ENCODE data around the gene PIKFYVE.
"Not testable (repeated sequence)": the region's sequence is repeated elsewhere in the genome, so short reads cannot be mapped to it uniquely, and the experiment has no call there.

PIKFYVE gene

GRCh38 chr2:208255557-208256106 lies 10.4 kb upstream of the PIKFYVE start:
- no peak for DNase-seq

- DNase-seq, result no peak
Measured at GRCh38 chr2:208256192-208256782, 9.8 kb upstream of the PIKFYVE start.

GRCh38 chr2:208256849-208257813 lies 8.9 kb upstream of the PIKFYVE start:
- DNase-seq, result not testable (repeated sequence)

- DNase-seq, result no peak
Measured at GRCh38 chr2:208265371-208265800, 669 bp upstream of the PIKFYVE start.

GRCh38 chr2:208266553-208266893 lies 468 bp downstream of the PIKFYVE start:
- DNase-seq, result no peak

- DNase-seq, result no peak
Measured at GRCh38 chr2:208266936-208267335, 881 bp downstream of the PIKFYVE start.

GRCh38 chr2:208267526-208267925 lies 1.5 kb downstream of the PIKFYVE start:
- not testable (repeated sequence) for DNase-seq

GRCh38 chr2:208268156-208268952 lies 2.3 kb downstream of the PIKFYVE start:
- DNase-seq, result no peak

- no peak for DNase-seq
Measured at GRCh38 chr2:208269091-208269490, 3.0 kb downstream of the PIKFYVE start.

GRCh38 chr2:208274748-208275147 lies 8.7 kb downstream of the PIKFYVE start:
- DNase-seq, result no peak

- DNase-seq, result no peak
Measured at GRCh38 chr2:208278549-208278948, 12.5 kb downstream of the PIKFYVE start.

GRCh38 chr2:208279236-208279635 lies 13.2 kb downstream of the PIKFYVE start:
- DNase-seq, result no peak

- DNase-seq, result no peak
Measured at GRCh38 chr2:208280234-208280633, 14.2 kb downstream of the PIKFYVE start.

- no peak for DNase-seq
Measured at GRCh38 chr2:208280933-208281332, 14.9 kb downstream of the PIKFYVE start.

GRCh38 chr2:208285853-208286252 lies 19.8 kb downstream of the PIKFYVE start:
- DNase-seq, result no peak

GRCh38 chr2:208294482-208295024 lies 28.5 kb downstream of the PIKFYVE start:
- no peak for DNase-seq

- no peak for DNase-seq
Measured at GRCh38 chr2:208295834-208296233, 29.8 kb downstream of the PIKFYVE start.

GRCh38 chr2:208296610-208297009 lies 30.6 kb downstream of the PIKFYVE start:
- no peak for DNase-seq

GRCh38 chr2:208297961-208298360 lies 31.9 kb downstream of the PIKFYVE start:
- DNase-seq, result no peak

- DNase-seq, result no peak
Measured at GRCh38 chr2:208300847-208301618, 35.0 kb downstream of the PIKFYVE start.

GRCh38 chr2:208304157-208304556 lies 38.1 kb downstream of the PIKFYVE start:
- DNase-seq, result no peak

- DNase-seq, result no peak
Measured at GRCh38 chr2:208304695-208305094, 38.6 kb downstream of the PIKFYVE start.

Data from NK-92 treated with Interleukin-12 subunit alpha and Interleukin-12 subunit beta, amount 100 ng/mL, for 24 hours (cell line).